SK-N-SH (cell line): Measurements from ENCODE around the gene PALM2AKAP2. TPM values are rescaled to one million over a fixed set of nuclear protein-coding genes. Genes with fewer than 3 reads are reported as not detected.

Source experiments
- CTCF ChIA-PET: fragments of 300-600, 350-600 bp; formaldehyde crosslinking; extraction: SDS; loops from one replicate; lab custom pipeline; 2021; lab: Yijun Ruan, JAX
- POLR2A ChIA-PET: fragments of 350-600 bp; sonication (Branson Sonifier 250); formaldehyde crosslinking; extraction: SDS; loops from one replicate; lab custom pipeline; 2020; ENCODE audit warnings: antibody characterized with exemption, inconsistent platforms; lab: Yijun Ruan, JAX
- DNase-seq: peaks from one replicate; pipeline ENCODE4 v3.0.0; 2012
- H2AFZ ChIP-seq: fragments of 200-600 bp; sonication (generic); 2 replicates; pipeline ENCODE4 v1.8.1; 2016; ENCODE audit warnings: antibody characterized with exemption, mild to moderate bottlenecking, low read depth
- H3F3A ChIP-seq: fragments of 200-600 bp; sonication (generic); replicated peaks from 2 replicates; pipeline ENCODE3; 2016; ENCODE audit warnings: antibody characterized with exemption, mild to moderate bottlenecking; ENCODE audit not compliant: insufficient read depth
- H3K27ac ChIP-seq, 2 experiments: fragments of 200-500 bp in 1 of 2; fragments of 200-600 bp in 1 of 2; sonication (Bioruptor generic) in 1 of 2; sonication (generic), shearing (Covaris generic) in 1 of 2; 2 replicates each; pipeline versions ENCODE4 v1.5.1 to v1.6.1; 2014 to 2016; ENCODE audit warnings: low read depth in 2 of 2, inconsistent platforms in 1 of 2, low read length in 1 of 2, mild to moderate bottlenecking in 1 of 2, mixed read lengths in 1 of 2
- H3K27me3 ChIP-seq: fragments of 200-600 bp; sonication (generic), shearing (Covaris generic); 2 replicates; pipeline ENCODE4 v1.6.1; 2016; ENCODE audit warnings: mixed run types; ENCODE audit not compliant: insufficient read depth
- H3K36me3 ChIP-seq, 2 experiments: fragments of 200-500 bp in 1 of 2; fragments of 200-600 bp in 1 of 2; sonication (Bioruptor generic) in 1 of 2; sonication (generic) in 1 of 2; replicated peaks in 1 of 2; 2 replicates each; pipeline versions ENCODE3 to v1.5.1; 2014 to 2016; ENCODE audit warnings: low read length in 1 of 2, mild to moderate bottlenecking in 1 of 2; ENCODE audit not compliant: insufficient read depth in 2 of 2, control insufficient read depth in 1 of 2
- H3K4me1 ChIP-seq, 2 experiments: fragments of 200-500 bp in 1 of 2; fragments of 200-600 bp in 1 of 2; sonication (Bioruptor generic) in 1 of 2; sonication (generic), shearing (Covaris generic) in 1 of 2; 2 replicates each; pipeline versions ENCODE4 v1.5.1 to v1.6.1; 2014 to 2016; ENCODE audit warnings: low read depth in 1 of 2, low read length in 1 of 2, mixed run types in 1 of 2; ENCODE audit not compliant: insufficient read depth in 2 of 2, control insufficient read depth in 1 of 2
- H3K4me2 ChIP-seq: fragments of 200-600 bp; sonication (generic), shearing (Covaris generic); 2 replicates; pipeline ENCODE4 v1.6.1; 2017; ENCODE audit warnings: mixed run types
- H3K4me3 ChIP-seq, 2 experiments: fragments of 200-500 bp in 1 of 2; fragments of 200-600 bp in 1 of 2; sonication (Bioruptor generic) in 1 of 2; sonication (generic), shearing (Covaris generic) in 1 of 2; 2 replicates each; pipeline versions ENCODE4 v1.5.1 to v1.8.1; 2014 to 2016; ENCODE audit warnings: low read depth in 2 of 2, inconsistent platforms in 1 of 2, low read length in 1 of 2, mild to moderate bottlenecking in 1 of 2, mixed read lengths in 1 of 2, moderate library complexity in 1 of 2
- H3K79me2 ChIP-seq: fragments of 200-600 bp; sonication (generic); 2 replicates; pipeline ENCODE4 v1.8.1; 2017; ENCODE audit warnings: mild to moderate bottlenecking; ENCODE audit not compliant: insufficient read depth
- H3K9ac ChIP-seq: fragments of 200-600 bp; sonication (generic); 2 replicates; pipeline ENCODE4 v1.6.1; 2017; ENCODE audit warnings: mixed run types
- H3K9me2 ChIP-seq: fragments of 200-600 bp; sonication (generic); 2 replicates; pipeline ENCODE4 v1.6.1; 2017; ENCODE audit warnings: mixed run types
- H3K9me3 ChIP-seq: fragments of 200-600 bp; sonication (generic); 2 replicates; pipeline ENCODE4 v1.6.1; 2017; ENCODE audit warnings: mixed run types, mild to moderate bottlenecking, moderate library complexity
- H4K20me1 ChIP-seq: fragments of 200-600 bp; sonication (generic); 2 replicates; pipeline ENCODE4 v1.6.1; 2017; ENCODE audit warnings: mild to moderate bottlenecking, mixed run types; ENCODE audit not compliant: insufficient read depth
- CHD2 ChIP-seq: fragments of 150-350 bp; IDR thresholded peaks from 2 replicates; pipeline ENCODE4 v1.6.1; 2018; ENCODE audit warnings: low read length; ENCODE audit not compliant: partially characterized antibody
- CTCF ChIP-seq: fragments of 200-600 bp; sonication (generic); IDR thresholded peaks from 2 replicates; pipeline ENCODE4 v1.6.1; 2017; ENCODE audit warnings: antibody characterized with exemption, mild to moderate bottlenecking, moderate library complexity
- ELF1 ChIP-seq: IDR thresholded peaks from 2 replicates; pipeline ENCODE4 v1.4.0; 2012
- EZH2phosphoT487 ChIP-seq: fragments of 200-600 bp; sonication (generic); IDR thresholded peaks from 2 replicates; pipeline ENCODE4 v1.6.1; 2017; ENCODE audit warnings: low read depth, mixed run types, mild to moderate bottlenecking, antibody characterized with exemption, moderate library complexity, borderline replicate concordance
- FOSL2 ChIP-seq: IDR thresholded peaks from 2 replicates; pipeline ENCODE4 v1.4.0; 2012; ENCODE audit warnings: low read depth, mild to moderate bottlenecking, moderate library complexity, borderline replicate concordance
- GABPA ChIP-seq: IDR thresholded peaks from 2 replicates; pipeline ENCODE4 v1.4.0; 2012; ENCODE audit warnings: low read depth, mild to moderate bottlenecking
- GATA2 ChIP-seq: sonication (generic); formaldehyde crosslinking; IDR thresholded peaks from 2 replicates; pipeline ENCODE4 v1.5.0; 2020; ENCODE audit warnings: mild to moderate bottlenecking, missing genetic modification reagents
- JUND ChIP-seq: IDR thresholded peaks from 2 replicates; pipeline ENCODE4 v1.4.0; 2012
- MAX ChIP-seq: IDR thresholded peaks from 2 replicates; pipeline ENCODE4 v1.4.0; 2012; ENCODE audit warnings: low read depth
- NFIC ChIP-seq: IDR thresholded peaks from 2 replicates; pipeline ENCODE4 v1.4.0; 2012; ENCODE audit warnings: borderline replicate concordance
- NRF1 ChIP-seq: IDR thresholded peaks from 2 replicates; pipeline ENCODE4 v1.6.1; 2012; ENCODE audit warnings: low read depth, mild to moderate bottlenecking, low read length
- POLR2AphosphoS5 ChIP-seq: IDR thresholded peaks from 2 replicates; pipeline ENCODE4 v1.6.1; 2012; ENCODE audit warnings: low read depth, low read length
- RXRA ChIP-seq: IDR thresholded peaks from 2 replicates; pipeline ENCODE4 v1.4.0; 2012; ENCODE audit warnings: low read depth, mild to moderate bottlenecking, borderline replicate concordance
- SIN3A ChIP-seq: IDR thresholded peaks from 2 replicates; pipeline ENCODE4 v1.6.1; 2012; ENCODE audit warnings: low read depth, mild to moderate bottlenecking, low read length, moderate library complexity, borderline replicate concordance
- SMC3 ChIP-seq: IDR thresholded peaks from 2 replicates; pipeline ENCODE4 v1.6.1; 2012; ENCODE audit warnings: low read depth, low read length, improper control_type of control experiment
- TCF12 ChIP-seq: IDR thresholded peaks from 2 replicates; pipeline ENCODE4 v1.4.0; 2012
- YY1 ChIP-seq: IDR thresholded peaks from 2 replicates; pipeline ENCODE4 v1.4.0; 2012; ENCODE audit warnings: low read depth, mild to moderate bottlenecking
- ZBTB33 ChIP-seq: IDR thresholded peaks from 2 replicates; pipeline ENCODE4 v1.4.0; 2012; ENCODE audit warnings: low read depth, borderline replicate concordance
- WGBS: methylation state at CpG from one replicate; pipeline ENCODE4 v1.1.6; 2017; ENCODE audit warnings: low lambda C conversion rate; 5-methylcytosine and 5-hydroxymethylcytosine counted together
- polyA plus RNA-seq, 3 experiments: library from polyadenylated mRNA; depleted of rRNA; stranded (reverse); fragments of >200 nt; gene quantifications; 2 replicates each; pipeline ENCODE4 v1.2.3, GENCODE V29; 2012
- TF ChIP-seq, protein P1 (sequence below): fragments of 150-350 bp; IDR thresholded peaks from 2 replicates; pipeline ENCODE4 v1.6.1; 2016; ENCODE audit warnings: mild to moderate bottlenecking, low read depth, low read length
- TF ChIP-seq, protein P2 (sequence below): fragments of 150-350 bp; IDR thresholded peaks from 2 replicates; pipeline ENCODE4 v1.6.1; 2017; ENCODE audit warnings: antibody characterized with exemption, low read length, low read depth, borderline replicate concordance

The PALM2AKAP2 gene
- polyA plus RNA-seq, 1 of the 3 experiments (the other 2 are of a cell fraction) = 4.3 TPM

DNA sequence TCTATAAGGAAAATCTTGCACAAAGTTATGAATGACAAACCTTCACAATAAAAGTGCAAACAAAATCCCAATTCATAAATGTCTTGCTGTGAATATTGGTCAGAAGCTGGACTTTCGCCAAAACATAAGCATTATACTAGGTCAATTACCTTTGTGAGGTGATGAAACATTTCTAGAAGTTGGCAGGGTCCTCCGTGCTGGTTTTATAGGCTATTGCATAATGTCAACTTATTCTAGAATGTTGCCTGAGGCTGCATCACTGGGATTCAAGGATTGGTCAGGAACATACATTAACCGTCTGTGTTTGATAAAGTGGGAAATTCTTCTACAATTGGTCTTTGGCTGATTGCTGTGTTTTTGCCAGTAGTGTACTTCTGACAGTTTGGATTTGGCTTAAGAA, 49.8 kb upstream of the PALM2AKAP2 start (continued):
- TF ChIP-seq ZBTB33 (no peak), TCF12 (no peak), CHD2 (no peak), EZH2phosphoT487 (no peak), SIN3A (no peak), POLR2AphosphoS5 (no peak), NRF1 (no peak)
- TF ChIP-seq, protein P1, sequence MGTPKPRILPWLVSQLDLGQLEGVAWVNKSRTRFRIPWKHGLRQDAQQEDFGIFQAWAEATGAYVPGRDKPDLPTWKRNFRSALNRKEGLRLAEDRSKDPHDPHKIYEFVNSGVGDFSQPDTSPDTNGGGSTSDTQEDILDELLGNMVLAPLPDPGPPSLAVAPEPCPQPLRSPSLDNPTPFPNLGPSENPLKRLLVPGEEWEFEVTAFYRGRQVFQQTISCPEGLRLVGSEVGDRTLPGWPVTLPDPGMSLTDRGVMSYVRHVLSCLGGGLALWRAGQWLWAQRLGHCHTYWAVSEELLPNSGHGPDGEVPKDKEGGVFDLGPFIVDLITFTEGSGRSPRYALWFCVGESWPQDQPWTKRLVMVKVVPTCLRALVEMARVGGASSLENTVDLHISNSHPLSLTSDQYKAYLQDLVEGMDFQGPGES = no peak

DNA sequence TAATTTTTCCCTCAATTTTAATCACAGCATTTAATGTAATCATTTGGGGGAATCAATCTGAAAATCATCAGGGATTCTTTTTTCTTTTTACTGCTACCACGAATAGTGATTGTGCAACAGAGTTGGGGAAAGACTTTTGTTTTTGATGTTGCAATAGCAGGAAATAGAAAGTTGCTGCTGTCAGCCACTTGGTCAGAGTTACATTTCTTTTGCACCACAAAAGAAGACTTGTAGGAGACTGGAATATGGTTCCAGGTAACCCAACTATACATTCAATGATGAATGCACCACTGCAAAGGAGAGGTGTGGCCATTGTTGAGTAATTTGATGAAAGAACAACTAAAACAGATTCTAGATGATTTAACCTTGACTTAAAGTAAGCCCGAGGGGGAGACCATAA, 46.3 kb upstream of the PALM2AKAP2 start:
- Histone ChIP-seq H3K4me1 (no peaks in the 10 kb centered on the region; a peak in 1 of 4 replicates), H3K9ac (no peak overlapping the region), H3F3A (no peaks in the 10 kb centered on the region), H3K4me2 (no peak overlapping the region), H4K20me1 (no peaks in the 10 kb centered on the region), H3K36me3 (no peaks in the 10 kb centered on the region), H3K9me2 (no peaks in the 10 kb centered on the region), H3K9me3 (no peaks in the 10 kb centered on the region), H3K79me2 (no peaks in the 10 kb centered on the region), H3K27ac (no peak overlapping the region), H3K4me3 (no peak overlapping the region), H3K27me3 (no peaks in the 10 kb centered on the region), H2AFZ (no peak overlapping the region)
- ChIA-PET POLR2A (no interaction called here), CTCF (no interaction called here)
- no peak for DNase-seq
- 4% methylated on average over 2 of the region's 2 CpGs for WGBS
- TF ChIP-seq TCF12 (no peak), ELF1 (no peak), ZBTB33 (no peak), GABPA (no peak), SMC3 (no peak), NFIC (no peak), RXRA (no peak), NRF1 (no peak), MAX (no peak), GATA2 (CRISPR knock-in tag) (no peak), CHD2 (no peak), SIN3A (no peak), JUND (no peak), YY1 (no peak), FOSL2 (no peak), POLR2AphosphoS5 (no peak), CTCF (no peak)
- TF ChIP-seq, protein P1 = no peak
- TF ChIP-seq, protein P2, sequence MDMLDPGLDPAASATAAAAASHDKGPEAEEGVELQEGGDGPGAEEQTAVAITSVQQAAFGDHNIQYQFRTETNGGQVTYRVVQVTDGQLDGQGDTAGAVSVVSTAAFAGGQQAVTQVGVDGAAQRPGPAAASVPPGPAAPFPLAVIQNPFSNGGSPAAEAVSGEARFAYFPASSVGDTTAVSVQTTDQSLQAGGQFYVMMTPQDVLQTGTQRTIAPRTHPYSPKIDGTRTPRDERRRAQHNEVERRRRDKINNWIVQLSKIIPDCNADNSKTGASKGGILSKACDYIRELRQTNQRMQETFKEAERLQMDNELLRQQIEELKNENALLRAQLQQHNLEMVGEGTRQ = no peak
